Esophagus muscularis mucosa (tissue), 4 donors: Measurements from ENCODE around the gene MRTFB. TPM values are rescaled to one million over a fixed set of nuclear protein-coding genes. Genes with fewer than 3 reads are reported as not detected.
A peak's percentile ranks its signal among the peaks of the same experiment; 100 is the strongest.

Source experiments
- DNase-seq: peaks from one replicate; pipeline ENCODE4 v3.0.0-alpha.2; 2017; ENCODE audit errors: extremely low spot score
- H3K27ac ChIP-seq, 4 donors: fragments of 200-600 bp; sonication (generic); replicated peaks in 1 of 4; 1 replicate in 3 of 4; 2 replicates in 1 of 4; pipeline ENCODE4 v1.5.1; 2016 to 2019; ENCODE audit warnings: mild to moderate bottlenecking in 1 of 4
- H3K27me3 ChIP-seq, 4 donors: fragments of 200-600 bp; sonication (generic); one replicate each; pipeline versions ENCODE4 v1.5.1 to v1.6.0; 2016 to 2019
- H3K36me3 ChIP-seq, 4 donors: fragments of 200-600 bp; sonication (generic); one replicate each; pipeline ENCODE4 v1.5.1; 2016 to 2019
- H3K4me1 ChIP-seq, 4 donors: fragments of 200-600 bp; sonication (generic); one replicate each; pipeline ENCODE4 v1.5.1; 2016 to 2019
- H3K4me3 ChIP-seq, 4 donors: fragments of 200-600 bp; sonication (generic); 1 replicate in 2 of 4; 2 replicates in 2 of 4; pipeline ENCODE4 v1.5.1; 2016 to 2019; ENCODE audit warnings: mild to moderate bottlenecking in 4 of 4, moderate library complexity in 1 of 4
- H3K9me3 ChIP-seq, 4 donors: fragments of 200-600 bp; sonication (generic); 1 replicate in 3 of 4; 2 replicates in 1 of 4; pipeline ENCODE4 v1.5.1; 2016 to 2019
- CTCF ChIP-seq, 3 experiments: fragments of 200-600 bp in 2 of 3; fragments of 450-650 bp in 1 of 3; sonication (generic) in 2 of 3; IDR thresholded peaks; one replicate each; pipeline ENCODE4 v1.5.1; 2017 to 2019; ENCODE audit warnings: antibody characterized with exemption in 3 of 3, mild to moderate bottlenecking in 2 of 3, moderate library complexity in 1 of 3
- EP300 ChIP-seq: sonication (generic); formaldehyde crosslinking; IDR thresholded peaks from one replicate; pipeline ENCODE4 v1.6.1; 2017; ENCODE audit warnings: antibody characterized with exemption
- POLR2A ChIP-seq: fragments of 450-650 bp; IDR thresholded peaks from one replicate; pipeline ENCODE4 v1.6.1; 2017; ENCODE audit warnings: antibody characterized with exemption, moderate library complexity, mild to moderate bottlenecking, low read depth
- POLR2AphosphoS5 ChIP-seq, 2 donors: sonication (generic); formaldehyde crosslinking; IDR thresholded peaks; one replicate each; pipeline ENCODE4 v1.6.1; 2017; ENCODE audit warnings: antibody characterized with exemption in 2 of 2
- WGBS: methylation state at CpG from one replicate; pipeline ENCODE4 v1.1.5; 2018; 5-methylcytosine and 5-hydroxymethylcytosine counted together
- intact Hi-C: fragments of 100-400 bp; cut with DNase I; formaldehyde crosslinking; loops from one replicate; pipeline ENCODE4 v1.15.1; 2023
- total RNA-seq, 4 donors: library from RNA; depleted of rRNA; stranded (reverse); fragments of >200 nt; gene quantifications; one replicate each; pipeline versions ENCODE4 v1.1.0 to v1.2.1, GENCODE V29; 2016

Gene MRTFB
- total RNA-seq, 4 donors from 2014 or later, result 36.3 to 63.6 (median 48.2) TPM

DNA sequence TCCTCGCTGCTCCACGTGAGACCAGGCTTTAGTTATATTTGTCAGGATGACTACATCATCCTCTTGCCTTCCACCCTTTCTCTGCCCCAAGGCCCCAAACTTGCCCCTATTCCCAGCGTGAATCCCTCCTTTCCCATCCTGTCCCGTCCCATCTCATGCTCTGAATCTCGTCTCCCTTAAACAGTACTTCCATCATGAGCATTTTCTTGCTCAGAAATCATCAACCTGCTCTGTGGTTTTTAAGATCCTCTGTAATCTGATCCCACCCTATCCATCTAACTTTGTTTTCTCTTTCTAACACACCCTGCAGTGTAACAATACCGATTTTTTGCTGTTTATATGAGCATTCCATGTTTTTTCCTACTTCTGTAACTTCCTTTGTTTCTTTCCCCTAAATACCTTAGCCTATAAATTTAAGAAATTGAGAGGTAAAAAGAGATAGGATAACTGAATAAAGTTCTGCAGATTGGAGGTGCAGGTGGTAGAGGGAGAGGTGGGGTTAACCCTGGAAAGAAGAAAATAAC, 39.7 kb downstream of the MRTFB start:
- H3K9me3 ChIP-seq, result no peaks in the 10 kb centered on the region
- no peak for DNase-seq
- H3K4me3 ChIP-seq, result no peak overlapping the region
- WGBS, result 80% methylated on average over 6 of the region's 6 CpGs
- H3K4me1 ChIP-seq, result peaks cover 66 to 100% (median 97%) of the 10 kb centered on the region in 4 donors
- H3K36me3 ChIP-seq, result no peaks in the 10 kb centered on the region
- peak overlapping the region; percentile 4 to 61 (median 38) for H3K27ac ChIP-seq
- H3K27me3 ChIP-seq, result no peaks in the 10 kb centered on the region
- TF ChIP-seq EP300 (no peak), POLR2AphosphoS5 (IDR thresholded peaks at IDR 0.05) (no peak), CTCF (IDR thresholded peaks at IDR 0.05) (no peak), POLR2A (no peak)
- intact Hi-C loops, result no loop called here

- no peaks in the 10 kb centered on the region for H3K27me3 ChIP-seq
- peak overlapping the region; percentile 46 to 69 (median 60) for H3K27ac ChIP-seq
- TF ChIP-seq POLR2A (no peak), POLR2AphosphoS5 (IDR thresholded peaks at IDR 0.05) (peak in 1 of 2 donors; percentile 27)
- no peak for DNase-seq
- H3K4me1 ChIP-seq, result peaks cover 57 to 98% (median 90%) of the 10 kb centered on the region in 4 donors
- H3K36me3 ChIP-seq, result no peaks in the 10 kb centered on the region
- intact Hi-C loops, result no loop called here
- no peaks in the 10 kb centered on the region for H3K9me3 ChIP-seq
- WGBS, result 71% methylated on average over 14 of the region's 14 CpGs
- H3K4me3 ChIP-seq, result no peak overlapping the region
Observed at GRCh38 chr16:14111713-14112538, 40.8 kb downstream of the MRTFB start.

GRCh38 chr16:14112539-14112856, 41.4 kb downstream of the MRTFB start:
- TF ChIP-seq POLR2AphosphoS5 (IDR thresholded peaks at IDR 0.05) (no peak), POLR2A (no peak), CTCF (IDR thresholded peaks at IDR 0.05) (no peak), EP300 (no peak)

DNA sequence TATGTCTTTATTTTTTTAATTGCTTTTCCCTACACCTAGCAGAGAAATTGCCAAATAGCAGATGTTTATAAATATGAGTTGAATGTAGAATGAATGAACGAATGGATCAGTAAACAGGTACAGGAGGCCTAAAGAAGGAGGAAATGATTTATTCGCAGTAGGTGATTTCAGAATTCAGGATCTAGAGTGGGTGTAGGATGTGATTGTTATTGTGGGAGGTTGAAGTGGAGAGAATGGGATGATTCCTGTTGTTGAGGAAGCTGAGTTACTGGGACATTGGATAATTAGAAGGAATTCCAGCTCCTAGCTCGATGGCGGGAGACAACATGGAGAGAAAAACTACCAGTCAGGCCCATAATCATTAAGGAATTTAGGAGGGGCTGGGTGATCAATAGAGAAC, 42.2 kb downstream of the MRTFB start:
- H3K9me3 ChIP-seq, result no peaks in the 10 kb centered on the region
- H3K4me3 ChIP-seq, result no peak overlapping the region
- WGBS, result 89% methylated on average over 4 of the region's 4 CpGs
- TF ChIP-seq CTCF (IDR thresholded peaks at IDR 0.05) (no peak), EP300 (no peak), POLR2AphosphoS5 (IDR thresholded peaks at IDR 0.05) (no peak), POLR2A (no peak)
- H3K27me3 ChIP-seq, result no peaks in the 10 kb centered on the region
- H3K27ac ChIP-seq, result peak overlapping the region; percentile 46 to 69 (median 60)
- peaks cover 56 to 97% (median 88%) of the 10 kb centered on the region in 4 donors for H3K4me1 ChIP-seq
- H3K36me3 ChIP-seq, result no peaks in the 10 kb centered on the region
- intact Hi-C loops, result no loop called here
- DNase-seq, result no peak

More at GRCh38 chr16:14112539-14112856, 41.4 kb downstream of the MRTFB start:
- H3K9me3 ChIP-seq, result no peaks in the 10 kb centered on the region
- H3K4me1 ChIP-seq, result peaks cover 56 to 98% (median 90%) of the 10 kb centered on the region in 4 donors
- WGBS, result 0% methylated on average over 1 of the region's 1 CpG
- H3K27me3 ChIP-seq, result no peaks in the 10 kb centered on the region
- H3K4me3 ChIP-seq, result no peak overlapping the region
- no peaks in the 10 kb centered on the region for H3K36me3 ChIP-seq
- intact Hi-C loops, result no loop called here
- no peak for DNase-seq
- H3K27ac ChIP-seq, result peak overlapping the region; percentile 46 to 69 (median 60)

GRCh38 chr16:14117051-14117450, 45.9 kb downstream of the MRTFB start:
- intact Hi-C loops, result no loop called here
- H3K4me1 ChIP-seq, result peaks cover 22 to 80% (median 66%) of the 10 kb centered on the region in 4 donors
- no peak for TF ChIP-seq CTCF (IDR thresholded peaks at IDR 0.05)
- TF ChIP-seq POLR2AphosphoS5 (IDR thresholded peaks at IDR 0.05), result no peak
- TF ChIP-seq EP300, result no peak
- no peak for TF ChIP-seq POLR2A
- no peak overlapping the region for H3K27ac ChIP-seq
- H3K36me3 ChIP-seq, result no peaks in the 10 kb centered on the region
- WGBS, result 100% methylated on average over 1 of the region's 1 CpG
- H3K27me3 ChIP-seq, result no peaks in the 10 kb centered on the region
- DNase-seq, result no peak
- no peaks in the 10 kb centered on the region for H3K9me3 ChIP-seq
- no peak overlapping the region for H3K4me3 ChIP-seq
